Measurements from ENCODE around the gene CBLB. TPM values are rescaled to one million over a fixed set of nuclear protein-coding genes. Genes with fewer than 3 reads are reported as not detected.

The CBLB gene
- total and polyA plus RNA-seq, 2 of the 4 experiments (the other 2 are of a cell fraction), result 10.1 to 20.1 TPM

GRCh38 chr3:105869861-105870755, 1.3 kb upstream of the CBLB start:
- H3K4me3 ChIP-seq (ENCODE audit: insufficient read depth, low read depth, low read length), result peak overlapping the region; percentile 78; the same call in 1 of the 2 replicates
- in situ Hi-C loops (cut with MboI; ENCODE audit: low sequenced_read_pairs) (no loop called here), dilution Hi-C loops (cut with HindIII; ENCODE audit: low sequenced_read_pairs, unreplicated experiment) (no loop called here), intact Hi-C loops (cut with micrococcal nuclease) (loop anchor here (2.0 to 10.0 kb wide), 9 partner anchors 65 to 1195 kb away; no protein-coding TSS in a partner anchor)
- peak overlapping the region; percentile 14; the same call in 1 of the 2 replicates for H4K5ac ChIP-seq (ENCODE audit: low read depth, low read length)
- no peaks in the 10 kb centered on the region for H3K9me3 ChIP-seq (ENCODE audit: control insufficient read depth, insufficient read depth, low read length)
- H3K9ac ChIP-seq (ENCODE audit: low read depth, low read length), result peak overlapping the region; percentile 25; the same call in 1 of the 2 replicates
- peak overlapping the region; percentile 69 for H3K56ac ChIP-seq (ENCODE audit: extremely low read depth, insufficient read depth, low read length)
- ChIA-PET CTCF (no interaction called here), POLR2A (ENCODE audit: unreplicated experiment) (no interaction called here)
- H3K9me1 ChIP-seq (ENCODE audit: insufficient read depth, low read length), result no peaks in the 10 kb centered on the region
- H2BK20ac ChIP-seq (ENCODE audit: low read depth, low read length), result no peak overlapping the region
- no peak overlapping the region for H3K27ac ChIP-seq (ENCODE audit: insufficient read depth, low read length)
- H3K14ac ChIP-seq (replicated peaks; ENCODE audit: low read depth, low read length), result peak overlapping the region; percentile 76
- no peaks in the 10 kb centered on the region for H4K20me1 ChIP-seq (ENCODE audit: insufficient read depth, low read length)
- DNase-seq, result no peak
- H3K36me3 ChIP-seq (ENCODE audit: control insufficient read depth, insufficient read depth, low read length), result no peaks in the 10 kb centered on the region
- peak overlapping the region; percentile 56; the same call in 1 of the 2 replicates for H3K4ac ChIP-seq (ENCODE audit: low read depth, low read length)
- H3K23ac ChIP-seq (ENCODE audit: low read depth, low read length), result peak overlapping the region; percentile 51; the same call in 1 of the 2 replicates
- no peaks in the 10 kb centered on the region for H3K27me3 ChIP-seq (ENCODE audit: control insufficient read depth, insufficient read depth, low read length)
- peak overlapping the region; percentile 7; the same call in 1 of the 2 replicates for H4K91ac ChIP-seq (ENCODE audit: insufficient read depth, low read depth, low read length)
- peak overlapping the region; percentile 96 for H2AFZ ChIP-seq (replicated peaks; ENCODE audit: low read length, poor library complexity)
- H3K4me2 ChIP-seq (ENCODE audit: low read depth, low read length), result peak overlapping the region; percentile 63; the same call in 1 of the 2 replicates
- H2AK9ac ChIP-seq (replicated peaks; ENCODE audit: low read depth, low read length, poor library complexity), result no peak overlapping the region
- peaks cover 3 to 30% of the 10 kb centered on the region in 2 experiments; a peak in 2 of 4 replicates for H3K79me1 ChIP-seq (ENCODE audit: low read depth in 1 of 2, low read length in 2 of 2)
- WGBS, 2 experiments (ENCODE audit: extremely low coverage in 2 of 2, insufficient read length in 1 of 2), result 100% methylated on average over 1 of the region's 6 CpGs; no CpG with 5 or more reads in 1 of the 2 experiments
- peak overlapping the region; percentile 38 for H2BK5ac ChIP-seq (ENCODE audit: low read depth, low read length, poor library complexity, severe bottlenecking)
- no peak overlapping the region for H2AK5ac ChIP-seq (ENCODE audit: low read depth, low read length)
- ATAC-seq (ENCODE audit: low read depth), result no peak
- H2BK15ac ChIP-seq (ENCODE audit: low read depth, low read length), result 0 out of 3 replicates have a peak overlapping the region, but pooled peaks have one; percentile 3
- peak overlapping the region; percentile 13; the same call in 1 of the 2 replicates for H2BK120ac ChIP-seq (ENCODE audit: low read depth, low read length)
- no TSS peak for BruUV-seq (replicated peaks)
- peak overlapping the region; percentile 1; the same call in 1 of the 2 replicates for H3K18ac ChIP-seq (ENCODE audit: low read depth, low read length)
- peak overlapping the region; percentile 51 to 65; a peak in 3 of 4 replicates for H4K8ac ChIP-seq (ENCODE audit: low read depth in 2 of 2, low read length in 2 of 2)
- peaks cover 2% of the 10 kb centered on the region; the same call in 1 of the 2 replicates for H3K4me1 ChIP-seq (ENCODE audit: control insufficient read depth, insufficient read depth, low read length)
- TF ChIP-seq MAFK (IDR thresholded peaks at IDR 0.05; ENCODE audit: low read depth, low read length) (no peak), RCOR1 (IDR thresholded peaks at IDR 0.05; ENCODE audit: insufficient replicate concordance, low read length) (no peak), RAD21 (IDR thresholded peaks at IDR 0.05; ENCODE audit: low read length) (no peak), RFX5 (IDR thresholded peaks at IDR 0.05; ENCODE audit: low read depth, low read length) (no peak), FOS (IDR thresholded peaks at IDR 0.05; ENCODE audit: low read depth, low read length) (no peak), USF2 (IDR thresholded peaks at IDR 0.05; ENCODE audit: low read depth, low read length) (no peak), CHD1 (IDR thresholded peaks at IDR 0.05; ENCODE audit: low read depth, low read length) (no peak), CEBPB (IDR thresholded peaks at IDR 0.05; ENCODE audit: low read depth, low read length) (no peak), SMC3 (IDR thresholded peaks at IDR 0.05; ENCODE audit: low read depth, low read length) (no peak), MXI1 (IDR thresholded peaks at IDR 0.05; ENCODE audit: borderline replicate concordance, low read depth, low read length) (no peak), BHLHE40 (IDR thresholded peaks at IDR 0.05; ENCODE audit: low read depth, low read length) (no peak), MAZ (IDR thresholded peaks at IDR 0.05; ENCODE audit: borderline replicate concordance, low read depth, low read length) (no peak), NFE2L2 (IDR thresholded peaks at IDR 0.05; ENCODE audit: low read depth, low read length) (no peak)
- TF ChIP-seq, protein P1, sequence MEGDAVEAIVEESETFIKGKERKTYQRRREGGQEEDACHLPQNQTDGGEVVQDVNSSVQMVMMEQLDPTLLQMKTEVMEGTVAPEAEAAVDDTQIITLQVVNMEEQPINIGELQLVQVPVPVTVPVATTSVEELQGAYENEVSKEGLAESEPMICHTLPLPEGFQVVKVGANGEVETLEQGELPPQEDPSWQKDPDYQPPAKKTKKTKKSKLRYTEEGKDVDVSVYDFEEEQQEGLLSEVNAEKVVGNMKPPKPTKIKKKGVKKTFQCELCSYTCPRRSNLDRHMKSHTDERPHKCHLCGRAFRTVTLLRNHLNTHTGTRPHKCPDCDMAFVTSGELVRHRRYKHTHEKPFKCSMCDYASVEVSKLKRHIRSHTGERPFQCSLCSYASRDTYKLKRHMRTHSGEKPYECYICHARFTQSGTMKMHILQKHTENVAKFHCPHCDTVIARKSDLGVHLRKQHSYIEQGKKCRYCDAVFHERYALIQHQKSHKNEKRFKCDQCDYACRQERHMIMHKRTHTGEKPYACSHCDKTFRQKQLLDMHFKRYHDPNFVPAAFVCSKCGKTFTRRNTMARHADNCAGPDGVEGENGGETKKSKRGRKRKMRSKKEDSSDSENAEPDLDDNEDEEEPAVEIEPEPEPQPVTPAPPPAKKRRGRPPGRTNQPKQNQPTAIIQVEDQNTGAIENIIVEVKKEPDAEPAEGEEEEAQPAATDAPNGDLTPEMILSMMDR (conservative IDR thresholded peaks at IDR 0.05; ENCODE audit: low read depth, low read length), result no peak
